Measurements from ENCODE around the gene SMOC2.

SMOC2 gene

GRCh38 chr6:168574075-168574698, 133.2 kb downstream of the SMOC2 start:
- DNase-seq (ENCODE audit: low spot score), result no peak

- DNase-seq (ENCODE audit: low spot score), result no peak
These were observed 133.8 kb downstream of the SMOC2 start for GRCh38 chr6:168574699-168575195.

GRCh38 chr6:168575346-168576098, 134.5 kb downstream of the SMOC2 start:
- DNase-seq (ENCODE audit: low spot score), result no peak

- DNase-seq (ENCODE audit: low spot score), result no peak
These were observed 135.4 kb downstream of the SMOC2 start for GRCh38 chr6:168576388-168576787.

GRCh38 chr6:168577496-168577895, 136.5 kb downstream of the SMOC2 start:
- no peak for DNase-seq (ENCODE audit: low spot score)

- DNase-seq (ENCODE audit: low spot score), result no peak
These were observed 137.1 kb downstream of the SMOC2 start for GRCh38 chr6:168578036-168578435.

GRCh38 chr6:168581236-168581635, 140.3 kb downstream of the SMOC2 start:
- no peak for DNase-seq (ENCODE audit: low spot score)

GRCh38 chr6:168581706-168582105, 140.7 kb downstream of the SMOC2 start:
- DNase-seq (ENCODE audit: low spot score), result no peak

- no peak for DNase-seq (ENCODE audit: low spot score)
These were observed 141.6 kb downstream of the SMOC2 start for GRCh38 chr6:168582571-168582981.

- no peak for DNase-seq (ENCODE audit: low spot score)
These were observed 142.1 kb downstream of the SMOC2 start for GRCh38 chr6:168583126-168583525.

GRCh38 chr6:168583821-168584220, 142.8 kb downstream of the SMOC2 start:
- DNase-seq (ENCODE audit: low spot score), result no peak

GRCh38 chr6:168584249-168584648, 143.3 kb downstream of the SMOC2 start:
- no peak for DNase-seq (ENCODE audit: low spot score)

- no peak for DNase-seq (ENCODE audit: low spot score)
These were observed 143.7 kb downstream of the SMOC2 start for GRCh38 chr6:168584671-168585070.

GRCh38 chr6:168585441-168585840, 144.5 kb downstream of the SMOC2 start:
- no peak for DNase-seq (ENCODE audit: low spot score)

GRCh38 chr6:168589275-168589674, 148.3 kb downstream of the SMOC2 start:
- no peak for DNase-seq (ENCODE audit: low spot score)

- no peak for DNase-seq (ENCODE audit: low spot score)
These were observed 149.4 kb downstream of the SMOC2 start for GRCh38 chr6:168590406-168590805.

GRCh38 chr6:168596344-168596743, 155.4 kb downstream of the SMOC2 start:
- DNase-seq (ENCODE audit: low spot score), result no peak

GRCh38 chr6:168597471-168597875, 156.5 kb downstream of the SMOC2 start:
- no peak for DNase-seq (ENCODE audit: low spot score)

- no peak for DNase-seq (ENCODE audit: low spot score)
These were observed 157.5 kb downstream of the SMOC2 start for GRCh38 chr6:168598251-168599117.

- DNase-seq (ENCODE audit: low spot score), result no peak
These were observed 158.1 kb downstream of the SMOC2 start for GRCh38 chr6:168599118-168599494.

GRCh38 chr6:168599769-168600330, 158.9 kb downstream of the SMOC2 start:
- no peak for DNase-seq (ENCODE audit: low spot score)

GRCh38 chr6:168600381-168600780, 159.4 kb downstream of the SMOC2 start:
- DNase-seq (ENCODE audit: low spot score), result no peak
